ENCODE results near the gene PCDH1.
"Not testable (repeated sequence)": the region's sequence is repeated elsewhere in the genome, so short reads cannot be mapped to it uniquely, and the experiment has no call there.

Gene PCDH1

GRCh38 chr5:141826674-141827073 lies 51.5 kb downstream of the PCDH1 start:
- DNase-seq, result no peak

- no peak for DNase-seq
Measured at GRCh38 chr5:141825791-141826560, 52.2 kb downstream of the PCDH1 start.

- DNase-seq, result no peak
Measured at GRCh38 chr5:141825241-141825671, 53.0 kb downstream of the PCDH1 start.

- no peak for DNase-seq
Measured at GRCh38 chr5:141824717-141825116, 53.5 kb downstream of the PCDH1 start.

- DNase-seq, result no peak
Measured at GRCh38 chr5:141823056-141823455, 55.2 kb downstream of the PCDH1 start.

DNA sequence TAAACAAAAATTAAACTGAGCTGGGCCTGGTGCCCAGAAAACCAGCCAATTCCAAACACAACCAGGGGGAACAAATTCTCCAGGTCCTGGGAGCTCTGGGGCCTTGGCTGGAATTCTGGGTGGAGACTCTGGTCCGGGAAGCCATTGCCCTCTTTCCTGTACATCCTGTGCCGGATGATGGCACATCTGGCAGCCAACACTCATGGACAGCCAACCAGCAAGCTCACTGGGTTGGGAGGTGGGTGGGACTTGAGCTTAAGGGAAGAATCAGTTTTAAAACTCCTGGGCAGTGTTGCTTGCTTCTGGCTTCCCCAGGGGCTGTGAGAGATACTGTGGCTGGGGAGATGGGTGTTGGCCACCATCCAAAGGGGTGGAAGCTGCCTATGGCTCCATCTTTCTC lies 56.1 kb downstream of the PCDH1 start:
- no peak for DNase-seq

- DNase-seq, result no peak
Measured at GRCh38 chr5:141821430-141821925, 56.7 kb downstream of the PCDH1 start.

DNA sequence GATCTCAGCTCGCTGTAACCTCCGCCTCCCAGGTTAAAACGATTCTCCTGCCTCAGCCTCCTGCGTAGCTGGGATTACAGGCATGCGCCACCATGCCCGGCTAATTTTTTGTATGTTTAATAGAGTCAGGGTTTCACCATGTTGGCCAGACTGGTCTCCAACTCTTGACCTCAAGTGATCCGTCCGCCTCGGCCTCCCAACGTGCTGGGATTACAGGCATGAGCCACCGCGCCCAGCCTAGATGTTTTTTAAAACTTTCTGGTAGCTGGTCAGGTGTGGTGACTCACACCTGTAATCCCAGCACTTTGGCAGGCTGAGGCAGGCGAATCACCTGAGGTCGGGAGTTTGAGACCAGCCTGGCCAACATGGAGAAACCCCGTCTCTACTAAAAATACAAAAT lies 57.5 kb downstream of the PCDH1 start:
- not testable (repeated sequence) for DNase-seq

DNA sequence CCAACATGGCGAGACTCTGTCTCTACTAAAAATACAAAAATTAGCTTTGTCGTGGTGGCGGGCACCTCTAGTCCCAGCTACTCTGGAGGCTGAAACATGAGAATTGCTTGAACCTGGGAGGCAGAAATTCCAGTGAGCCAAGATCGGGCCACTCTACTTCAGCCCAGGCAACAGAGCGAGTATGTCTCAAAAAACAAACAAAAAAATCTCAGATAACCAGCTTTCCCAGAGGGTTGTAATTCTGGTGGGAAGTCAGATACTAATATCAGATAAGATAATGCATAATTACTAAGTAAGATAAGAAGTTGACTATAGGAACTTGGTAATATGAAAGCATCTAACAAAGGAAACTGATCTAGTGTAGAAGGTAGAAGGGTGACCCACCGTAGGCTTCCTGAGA lies 60.6 kb downstream of the PCDH1 start:
- no peak for DNase-seq

DNA sequence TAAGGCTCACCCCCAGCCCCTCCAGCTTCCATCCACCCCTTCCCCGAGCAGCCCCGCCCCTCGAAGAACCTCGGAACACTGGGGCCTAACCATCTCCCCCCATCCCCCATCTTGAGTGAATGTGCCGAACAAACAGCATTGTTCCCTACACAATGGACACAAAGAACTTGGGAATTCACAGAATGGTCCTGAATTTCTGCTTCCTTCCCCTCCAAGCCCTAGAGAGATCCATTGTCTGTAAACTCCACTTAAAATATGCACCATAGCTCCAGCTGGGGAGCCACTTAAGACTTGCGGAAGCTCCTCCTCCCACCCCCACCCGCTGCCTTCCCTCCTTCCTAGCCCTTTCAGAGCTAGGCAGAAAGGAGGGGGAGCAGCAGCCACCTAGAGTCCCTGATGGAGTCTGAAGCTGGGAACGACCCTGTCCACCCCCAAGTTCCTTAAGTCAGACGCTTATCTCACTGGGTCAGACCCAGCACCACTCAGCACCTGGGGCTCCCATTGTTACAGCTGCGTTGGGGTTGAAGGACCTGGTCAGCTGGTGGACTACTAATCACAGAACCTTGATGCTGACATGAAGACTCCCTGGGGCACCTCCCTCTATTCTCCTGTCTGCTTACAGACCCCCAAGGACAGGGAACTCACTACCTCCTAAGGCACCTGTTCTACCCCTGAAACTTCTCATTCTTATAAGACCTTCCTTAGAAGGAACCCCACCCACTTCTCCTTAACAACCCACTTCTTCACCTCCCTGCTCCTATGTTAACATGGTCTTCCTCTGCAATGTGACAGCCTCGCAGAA lies 61.4 kb downstream of the PCDH1 start:
- no peak for DNase-seq

DNA sequence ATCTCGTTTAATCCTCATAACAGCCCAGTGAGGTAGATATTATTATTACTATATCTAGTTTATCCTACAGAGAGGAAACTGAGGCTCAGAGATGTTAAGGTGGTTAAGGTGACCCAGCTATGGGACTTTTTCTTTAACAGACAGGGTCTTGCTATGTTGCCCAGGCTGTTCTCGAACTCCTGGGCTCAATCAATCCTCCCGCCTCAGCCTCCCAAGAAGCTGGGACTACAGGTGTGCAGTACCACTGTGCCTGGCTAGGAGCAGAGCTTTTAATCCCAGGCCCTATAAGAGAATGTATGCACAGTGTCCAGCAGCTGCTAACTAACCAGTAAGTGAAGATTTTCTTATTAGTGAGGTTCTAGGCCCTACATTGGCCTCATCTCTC lies 62.4 kb downstream of the PCDH1 start:
- no peak for DNase-seq

DNA sequence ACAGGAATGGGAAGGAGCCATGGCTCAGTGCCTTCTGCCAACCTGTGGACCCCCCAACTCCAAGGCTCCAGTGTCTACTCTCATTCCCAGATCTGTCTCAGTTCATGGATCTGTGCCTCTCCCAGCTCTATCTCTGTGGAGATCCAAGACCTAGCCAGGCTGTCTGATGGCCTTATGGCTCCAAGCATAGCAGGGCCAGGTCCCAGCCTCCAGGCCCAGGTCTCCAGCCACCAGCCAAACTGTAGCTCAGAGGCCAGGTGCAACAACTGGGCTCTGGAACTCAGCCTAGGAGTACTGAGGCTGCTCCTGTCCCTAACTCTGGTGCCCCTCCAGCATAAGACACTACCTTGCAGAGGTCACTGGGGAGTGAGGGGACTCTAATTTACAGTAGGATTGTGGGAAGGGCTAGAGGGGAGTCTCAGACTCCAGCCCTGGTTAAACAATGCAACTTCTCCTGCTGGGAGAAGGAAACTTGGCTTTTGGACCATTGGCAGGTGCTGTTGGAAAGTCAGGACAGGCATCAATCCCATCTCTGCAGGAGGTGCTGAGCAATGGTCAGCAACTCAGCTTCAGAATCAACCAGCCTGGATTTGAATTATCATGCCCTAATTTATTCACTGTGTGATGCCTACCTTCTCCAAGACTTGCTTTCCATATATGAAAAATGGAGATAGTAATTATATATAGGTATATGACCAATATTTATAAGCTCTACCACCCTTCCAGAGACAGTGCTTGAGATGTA lies 63.0 kb downstream of the PCDH1 start:
- no peak for DNase-seq

DNA sequence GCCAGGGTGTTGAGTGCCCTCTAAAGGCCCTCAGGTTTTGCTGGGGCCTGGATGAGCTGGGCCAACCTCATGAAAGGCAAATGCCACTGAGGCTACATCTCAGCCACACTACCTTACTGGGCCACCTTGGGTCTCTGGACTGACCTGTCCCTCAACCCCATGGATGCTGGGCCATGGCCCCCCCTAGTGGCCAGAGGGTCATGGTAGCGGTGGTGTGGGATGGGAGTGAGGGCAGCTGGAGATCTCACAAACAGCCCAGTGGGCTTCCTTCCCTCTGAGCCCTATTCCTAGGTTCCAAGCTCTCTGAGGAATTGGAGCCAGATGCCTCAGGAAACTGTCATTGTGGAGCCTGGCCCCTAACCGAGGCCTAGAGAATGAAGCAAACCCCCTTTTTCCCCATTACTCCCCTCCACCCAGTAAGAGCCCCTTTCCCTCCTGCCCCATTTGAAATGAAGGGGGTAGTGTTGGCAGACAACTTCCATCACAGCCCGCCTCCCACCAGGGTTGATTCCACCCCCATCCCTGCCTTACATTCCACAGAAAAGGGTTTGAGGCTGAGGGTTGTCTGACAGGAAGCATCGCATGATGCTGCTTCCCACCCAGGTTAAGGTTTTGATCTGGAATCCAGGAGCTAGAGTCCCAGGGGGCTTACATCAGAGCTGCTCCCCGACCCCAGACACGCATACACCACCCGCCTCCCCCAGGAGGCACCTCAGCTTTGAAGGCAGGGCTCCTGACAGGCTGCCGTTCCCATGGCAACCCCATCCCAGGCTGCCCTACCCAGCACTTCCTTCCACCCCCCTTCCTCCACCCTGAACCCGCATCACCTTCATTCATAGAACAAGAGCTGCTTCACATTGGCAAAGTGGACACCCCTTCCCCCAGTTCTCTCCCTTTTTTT lies 63.9 kb downstream of the PCDH1 start:
- no peak for DNase-seq

DNA sequence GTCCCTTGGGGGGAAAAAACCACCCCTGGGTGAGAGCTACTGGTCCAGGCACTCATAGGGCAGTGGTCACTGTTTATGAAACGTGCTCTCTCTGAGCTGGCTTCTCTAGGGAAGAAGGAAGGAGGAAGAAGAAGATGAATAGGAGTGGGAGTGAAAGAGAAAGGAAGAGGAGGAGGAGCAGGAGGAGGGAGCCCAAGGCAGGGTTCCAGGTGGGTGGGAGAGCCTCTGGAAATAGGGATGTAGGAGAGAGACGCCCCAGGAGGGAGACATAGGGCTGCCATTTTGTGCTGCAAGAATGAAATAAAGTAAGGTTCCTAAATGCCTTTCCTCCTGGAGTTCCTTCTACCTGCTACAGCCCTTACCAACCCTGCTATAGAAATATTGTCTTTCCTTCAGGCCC lies 65.7 kb downstream of the PCDH1 start:
- no peak for DNase-seq

DNA sequence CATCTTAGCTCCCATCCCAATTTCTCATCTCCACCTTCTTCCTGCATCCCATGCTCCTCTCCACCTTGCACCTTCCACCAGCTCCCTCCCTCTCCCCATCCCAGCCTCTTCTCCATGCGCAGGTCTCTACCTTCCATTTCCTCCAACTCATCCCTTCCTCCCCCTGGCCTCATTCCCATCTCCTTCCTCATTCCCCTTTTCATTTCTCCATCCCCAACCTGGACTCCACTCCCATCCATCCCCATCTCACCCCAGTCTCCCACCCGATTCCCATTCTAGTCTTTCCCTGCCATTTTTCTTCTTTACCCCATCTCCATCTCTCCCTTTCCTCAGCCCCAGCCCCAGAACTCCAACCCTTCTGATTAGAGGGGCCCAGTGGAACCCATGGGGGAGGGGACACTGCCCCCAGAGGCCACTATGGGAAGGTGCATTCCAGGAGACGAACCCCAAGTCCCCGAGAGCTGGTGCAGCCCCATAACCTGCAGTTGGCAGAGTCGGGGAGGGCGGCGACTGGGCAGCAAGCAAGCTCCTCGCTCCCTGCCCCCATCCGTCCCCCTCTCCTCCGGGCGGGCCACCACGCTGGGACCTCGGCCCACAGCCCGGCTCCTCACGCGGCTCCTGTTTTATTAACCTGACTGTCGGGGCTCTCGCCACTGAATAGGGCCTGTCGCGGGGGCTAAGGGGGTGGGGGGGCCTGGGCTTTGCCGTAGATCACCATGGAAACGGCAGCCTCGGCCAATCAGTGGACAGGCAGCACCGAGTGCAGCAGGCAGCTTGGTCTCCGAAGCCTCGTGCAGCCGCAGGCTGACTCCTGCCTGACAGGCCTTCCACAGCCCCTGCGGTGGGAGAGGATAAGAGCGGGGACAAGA lies 66.7 kb downstream of the PCDH1 start:
- peak; percentile 34 for DNase-seq

GRCh38 chr5:141810702-141811101 lies 67.5 kb downstream of the PCDH1 start:
- no peak for DNase-seq

GRCh38 chr5:141809380-141810096 lies 68.7 kb downstream of the PCDH1 start:
- no peak for DNase-seq

- no peak for DNase-seq
Measured at GRCh38 chr5:141808857-141809256, 69.4 kb downstream of the PCDH1 start.

- no peak for DNase-seq
Measured at GRCh38 chr5:141807732-141808131, 70.5 kb downstream of the PCDH1 start.

DNA sequence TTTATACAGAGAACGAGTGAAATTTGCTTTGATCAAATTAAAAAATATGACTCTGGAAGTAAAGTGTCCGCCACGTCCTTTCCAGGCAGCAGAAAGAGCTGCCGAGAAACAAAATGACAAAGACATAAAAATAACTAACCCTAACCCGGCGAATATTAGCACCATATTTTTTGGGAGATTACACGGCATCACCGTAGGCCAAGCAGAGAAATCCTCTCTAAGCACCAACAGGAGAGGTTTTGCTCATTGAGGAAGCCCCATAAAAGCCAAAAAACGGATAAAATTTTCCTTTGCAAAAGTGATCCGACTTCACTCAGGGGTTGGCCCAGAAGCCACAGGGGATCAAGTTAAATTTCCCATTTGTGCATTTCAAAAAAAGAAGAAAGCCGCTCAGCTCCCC lies 70.9 kb downstream of the PCDH1 start:
- no peak for DNase-seq

DNA sequence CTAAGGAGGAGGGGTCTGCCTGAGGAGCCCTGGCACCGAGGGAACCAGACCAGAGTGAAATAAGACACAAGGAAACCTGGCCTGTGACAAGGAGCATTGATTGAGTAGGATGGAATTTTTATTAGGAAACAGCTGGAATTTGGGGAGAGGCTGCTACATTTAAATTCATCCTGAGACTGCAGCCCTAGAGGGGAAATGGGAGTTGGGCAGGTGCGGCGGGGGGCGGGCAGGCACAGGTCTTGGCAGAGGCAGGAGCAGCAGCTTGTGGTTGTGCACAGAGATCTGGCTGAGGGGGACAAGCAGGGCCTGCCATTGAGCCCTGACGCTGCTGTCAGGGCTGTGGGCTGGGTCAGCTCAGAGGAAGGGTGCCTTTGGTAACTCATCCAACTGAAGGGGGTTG lies 71.6 kb downstream of the PCDH1 start:
- DNase-seq, result no peak

Data from NCI-H1105 treated with DMSO at 0.1 percent for 48 hours (cell line).